Karpas-422 (cell line): Measurements from ENCODE around the gene SIGLEC8. TPM values are rescaled to one million over a fixed set of nuclear protein-coding genes. Genes with fewer than 3 reads are reported as not detected.
"Not testable (repeated sequence)": the region's sequence is repeated elsewhere in the genome, so short reads cannot be mapped to it uniquely, and the experiment has no call there.

Experiments used
- DNase-seq: peaks from one replicate; pipeline ENCODE4 v3.0.0-alpha.2; 2015
- H2AFZ ChIP-seq: fragments of 200-600 bp; sonication (generic); 2 replicates; pipeline ENCODE4 v1.6.1; 2014; ENCODE audit warnings: antibody characterized with exemption, low read length, mixed read lengths
- H3K27ac ChIP-seq: fragments of 200-600 bp; sonication (generic); 2 replicates; pipeline ENCODE4 v1.5.1; 2014; ENCODE audit warnings: mild to moderate bottlenecking, low read length, moderate library complexity
- H3K27me3 ChIP-seq: fragments of 200-600 bp; sonication (generic); 2 replicates; pipeline ENCODE4 v1.6.1; 2014; ENCODE audit warnings: low read length, mixed read lengths
- H3K36me3 ChIP-seq: fragments of 200-600 bp; sonication (generic); 2 replicates; pipeline ENCODE4 v1.6.1; 2014; ENCODE audit warnings: low read length, mixed read lengths; ENCODE audit not compliant: insufficient read depth
- H3K4me1 ChIP-seq: fragments of 200-600 bp; sonication (generic); 2 replicates; pipeline ENCODE4 v1.6.1; 2014; ENCODE audit warnings: mild to moderate bottlenecking, low read length, mixed read lengths
- H3K4me2 ChIP-seq: fragments of 200-600 bp; sonication (generic); 2 replicates; pipeline ENCODE4 v1.6.1; 2014; ENCODE audit warnings: low read length, low read depth, mild to moderate bottlenecking; ENCODE audit not compliant: poor library complexity, severe bottlenecking
- H3K4me3 ChIP-seq: fragments of 200-600 bp; sonication (generic); 2 replicates; pipeline ENCODE4 v1.5.1; 2014; ENCODE audit warnings: mild to moderate bottlenecking, antibody characterized with exemption, low read length, mixed read lengths
- H3K79me2 ChIP-seq: fragments of 200-600 bp; sonication (generic); 2 replicates; pipeline ENCODE4 v1.6.1; 2014; ENCODE audit warnings: mild to moderate bottlenecking, low read length, mixed read lengths
- H3K9ac ChIP-seq: fragments of 200-600 bp; sonication (generic); 2 replicates; pipeline ENCODE4 v1.6.0; 2014; ENCODE audit warnings: low read length
- H3K9me2 ChIP-seq: fragments of 200-600 bp; sonication (generic), shearing (Covaris generic); replicated peaks from 2 replicates; pipeline ENCODE4 v1.6.0; 2014; ENCODE audit warnings: mild to moderate bottlenecking, low read length, moderate library complexity; ENCODE audit not compliant: insufficient read depth
- H3K9me3 ChIP-seq: fragments of 300-700, 200-600 bp; sonication (generic); 2 replicates; pipeline ENCODE4 v1.6.1; 2014; ENCODE audit warnings: low read length, mixed read lengths
- H4K20me1 ChIP-seq: fragments of 200-600 bp; sonication (generic); 2 replicates; pipeline ENCODE4 v1.6.1; 2014; ENCODE audit warnings: mild to moderate bottlenecking, antibody characterized with exemption, low read length, low read depth; ENCODE audit not compliant: insufficient read depth
- total RNA-seq: library from RNA; depleted of rRNA; stranded (reverse); fragments of >200 nt; shearing (Covaris generic); gene quantifications from 2 replicates; pipeline ENCODE4 v1.2.3, GENCODE V29; 2014; ENCODE audit warnings: low replicate concordance

SIGLEC8 gene
- total RNA-seq, 1 experiment from 2014 or later, result not detected

DNA sequence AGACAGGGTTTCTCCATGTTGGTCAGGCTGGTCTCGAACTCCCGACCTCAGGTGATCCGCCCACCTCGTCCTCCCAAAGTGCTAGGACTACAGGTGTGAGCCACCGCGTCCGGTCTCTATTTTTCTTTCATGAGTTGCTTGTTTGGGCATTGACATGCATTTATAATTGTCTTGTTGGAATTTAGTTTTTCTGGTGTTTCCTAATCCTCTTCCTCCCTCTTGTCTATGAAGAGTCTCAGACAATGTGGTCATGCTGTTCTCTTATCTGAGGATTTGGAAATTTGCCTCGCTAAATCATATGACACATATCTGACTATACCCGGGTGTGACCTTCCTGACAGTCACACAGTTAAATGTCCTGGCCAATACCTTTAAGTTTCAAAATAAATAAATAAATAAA is 12.7 kb upstream of the SIGLEC8 start:
- Histone ChIP-seq H3K4me2 (no peak overlapping the region), H3K9me3 (no peaks in the 10 kb centered on the region)

DNA sequence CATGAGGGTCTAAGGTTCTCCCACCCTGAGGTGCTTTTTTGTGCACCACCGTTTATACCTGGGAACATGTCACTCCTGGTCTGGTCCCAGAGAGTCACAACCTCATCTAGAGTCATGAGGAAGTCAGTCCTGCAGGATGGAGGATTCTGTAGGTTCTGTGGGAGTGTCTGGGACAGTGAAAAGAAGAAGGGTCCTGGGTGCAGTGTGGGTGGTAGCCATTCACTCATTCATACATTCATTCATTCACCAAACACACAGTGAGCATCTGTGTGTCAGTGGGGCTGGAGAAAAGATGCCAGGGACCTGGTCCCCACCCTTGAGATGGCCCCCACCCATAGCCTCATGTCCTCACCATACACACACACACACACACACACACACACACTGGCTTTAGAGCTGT is 11.4 kb upstream of the SIGLEC8 start:
- Histone ChIP-seq H3K4me1 (no peaks in the 10 kb centered on the region), H3K9me3 (no peaks in the 10 kb centered on the region), H3K27ac (no peak overlapping the region), H3K27me3 (no peaks in the 10 kb centered on the region), H3K9me2 (no peaks in the 10 kb centered on the region), H2AFZ (no peak overlapping the region), H3K9ac (no peak overlapping the region), H4K20me1 (no peaks in the 10 kb centered on the region), H3K79me2 (no peaks in the 10 kb centered on the region), H3K36me3 (no peaks in the 10 kb centered on the region), H3K4me3 (no peak overlapping the region), H3K4me2 (no peak overlapping the region)
- no peak for DNase-seq

More for the DNA sequence above, 12.7 kb upstream of the SIGLEC8 start:
- no peaks in the 10 kb centered on the region for H3K36me3 ChIP-seq
- no peak overlapping the region for H2AFZ ChIP-seq
- H3K27ac ChIP-seq, result no peak overlapping the region
- no peaks in the 10 kb centered on the region for H3K9me2 ChIP-seq
- no peaks in the 10 kb centered on the region for H4K20me1 ChIP-seq
- H3K79me2 ChIP-seq, result no peaks in the 10 kb centered on the region
- H3K9ac ChIP-seq, result no peak overlapping the region
- no peaks in the 10 kb centered on the region for H3K4me1 ChIP-seq
- no peak overlapping the region for H3K4me3 ChIP-seq
- H3K27me3 ChIP-seq, result no peaks in the 10 kb centered on the region
- no peak for DNase-seq

DNA sequence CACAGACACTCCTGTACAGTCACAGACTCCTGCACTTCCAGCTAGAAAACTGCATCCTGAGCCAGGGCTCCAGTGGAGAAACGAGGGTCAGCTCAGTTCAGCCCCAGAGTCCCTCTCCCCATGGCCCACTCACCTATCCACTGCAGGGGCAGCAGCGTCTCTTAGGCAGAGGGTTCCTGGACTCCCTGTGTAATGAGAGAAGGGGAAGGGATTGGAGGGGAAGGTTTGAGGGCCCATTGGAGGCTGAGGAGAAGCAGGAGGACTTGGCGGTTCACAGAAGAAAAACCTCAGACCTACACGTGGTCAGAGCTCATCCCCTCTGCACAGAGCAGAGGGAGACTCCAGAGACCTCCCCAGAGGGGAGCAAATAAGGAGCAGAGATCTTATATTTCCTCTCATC is 10.9 kb upstream of the SIGLEC8 start:
- no peaks in the 10 kb centered on the region for H3K27me3 ChIP-seq
- H3K27ac ChIP-seq, result no peak overlapping the region
- H3K4me2 ChIP-seq, result no peak overlapping the region
- H3K36me3 ChIP-seq, result no peaks in the 10 kb centered on the region
- H2AFZ ChIP-seq, result no peak overlapping the region
- H3K9ac ChIP-seq, result no peak overlapping the region
- no peaks in the 10 kb centered on the region for H3K9me2 ChIP-seq
- H4K20me1 ChIP-seq, result no peaks in the 10 kb centered on the region
- H3K4me1 ChIP-seq, result no peaks in the 10 kb centered on the region
- no peaks in the 10 kb centered on the region for H3K79me2 ChIP-seq
- no peaks in the 10 kb centered on the region for H3K9me3 ChIP-seq
- no peak for DNase-seq
- no peak overlapping the region for H3K4me3 ChIP-seq

DNA sequence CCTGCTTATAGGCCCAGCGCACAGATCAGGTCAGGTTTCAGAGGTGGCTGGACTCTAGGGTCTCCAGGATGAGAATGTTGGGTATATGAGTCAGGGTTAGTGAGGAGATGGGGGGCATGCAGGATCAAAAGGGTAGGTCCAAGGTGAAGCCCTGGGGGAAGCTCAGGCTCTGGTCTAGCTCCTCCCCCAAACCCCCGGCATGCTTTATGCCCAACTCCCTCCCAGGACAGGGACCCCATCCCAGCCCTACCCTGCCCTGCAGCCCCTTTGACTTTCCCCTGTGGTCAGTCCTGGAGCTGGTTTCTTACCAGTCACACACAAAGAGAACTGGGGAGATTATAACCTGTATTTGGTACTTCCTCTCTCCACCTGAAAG is 10.3 kb upstream of the SIGLEC8 start:
- Histone ChIP-seq H3K27me3 (no peaks in the 10 kb centered on the region), H3K4me1 (no peaks in the 10 kb centered on the region), H3K27ac (no peak overlapping the region), H3K9ac (no peak overlapping the region), H2AFZ (no peak overlapping the region), H3K79me2 (no peaks in the 10 kb centered on the region), H3K4me2 (no peak overlapping the region), H3K36me3 (no peaks in the 10 kb centered on the region), H4K20me1 (no peaks in the 10 kb centered on the region), H3K4me3 (no peak overlapping the region), H3K9me3 (no peaks in the 10 kb centered on the region), H3K9me2 (no peaks in the 10 kb centered on the region)
- DNase-seq, result no peak

DNA sequence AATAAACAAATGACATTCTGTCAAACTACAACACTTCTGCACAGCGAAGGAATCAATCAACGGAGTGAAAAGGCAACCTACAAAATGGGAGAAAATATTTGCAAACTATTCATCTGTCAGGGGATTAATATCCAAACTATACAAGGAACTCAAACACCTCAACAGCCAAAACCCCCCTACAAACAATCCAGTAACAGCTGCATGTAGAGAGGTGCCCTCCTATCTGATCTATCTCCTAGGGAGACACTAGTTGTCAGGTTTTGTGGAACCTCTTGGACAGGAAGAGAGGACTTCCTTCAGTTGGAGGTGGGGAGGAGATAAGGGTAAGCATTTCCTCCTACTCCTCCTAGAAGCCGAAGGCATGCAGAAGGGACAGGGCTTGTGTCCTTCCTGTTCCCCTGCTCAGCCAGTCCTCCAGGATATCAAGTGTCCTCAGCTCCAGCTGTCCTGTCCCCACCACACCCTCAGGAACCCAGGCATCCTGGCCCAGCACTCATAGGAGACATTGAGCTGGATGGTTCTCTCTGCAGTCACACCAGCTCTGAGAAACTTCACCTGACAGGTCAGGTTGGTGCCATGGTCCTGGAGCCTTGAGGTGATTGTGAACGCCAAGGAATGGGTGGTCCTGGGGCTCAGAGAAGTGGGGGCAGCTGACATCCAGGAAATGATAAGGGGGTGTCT is 9.8 kb upstream of the SIGLEC8 start:
- Histone ChIP-seq H3K36me3 (no peaks in the 10 kb centered on the region), H3K4me3 (no peak overlapping the region), H3K27me3 (no peaks in the 10 kb centered on the region), H2AFZ (no peak overlapping the region), H3K4me2 (no peak overlapping the region), H3K27ac (no peak overlapping the region), H3K9me2 (no peaks in the 10 kb centered on the region), H3K79me2 (no peaks in the 10 kb centered on the region), H3K4me1 (no peaks in the 10 kb centered on the region), H3K9me3 (no peaks in the 10 kb centered on the region), H3K9ac (no peak overlapping the region), H4K20me1 (no peaks in the 10 kb centered on the region)
- DNase-seq, result no peak

DNA sequence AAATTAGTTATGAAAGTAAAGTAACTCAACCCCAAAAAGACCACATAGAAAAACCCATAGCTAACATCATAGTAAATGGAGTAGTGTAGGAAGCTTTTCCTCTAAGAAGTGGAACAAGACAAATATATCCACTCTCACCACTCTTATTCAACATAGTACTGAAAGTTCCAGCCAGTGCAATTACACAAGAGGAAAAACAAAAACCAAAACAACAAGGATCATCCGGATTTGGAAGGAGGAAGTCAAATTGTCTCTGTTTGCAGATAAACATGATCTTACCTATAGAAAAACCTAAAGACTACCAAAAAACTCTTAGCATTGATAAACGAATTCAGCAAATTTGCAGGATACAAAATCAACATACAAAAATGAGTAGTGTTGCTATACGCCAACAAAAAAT is 8.5 kb upstream of the SIGLEC8 start:
- Histone ChIP-seq H3K36me3 (no peaks in the 10 kb centered on the region), H3K9ac (no peak overlapping the region), H3K4me2 (no peak overlapping the region), H2AFZ (no peak overlapping the region), H3K79me2 (no peaks in the 10 kb centered on the region), H3K4me3 (no peak overlapping the region), H3K9me2 (no peaks in the 10 kb centered on the region), H4K20me1 (no peaks in the 10 kb centered on the region), H3K9me3 (no peaks in the 10 kb centered on the region), H3K27ac (no peak overlapping the region), H3K27me3 (no peaks in the 10 kb centered on the region), H3K4me1 (no peaks in the 10 kb centered on the region)
- DNase-seq, result no peak

DNA sequence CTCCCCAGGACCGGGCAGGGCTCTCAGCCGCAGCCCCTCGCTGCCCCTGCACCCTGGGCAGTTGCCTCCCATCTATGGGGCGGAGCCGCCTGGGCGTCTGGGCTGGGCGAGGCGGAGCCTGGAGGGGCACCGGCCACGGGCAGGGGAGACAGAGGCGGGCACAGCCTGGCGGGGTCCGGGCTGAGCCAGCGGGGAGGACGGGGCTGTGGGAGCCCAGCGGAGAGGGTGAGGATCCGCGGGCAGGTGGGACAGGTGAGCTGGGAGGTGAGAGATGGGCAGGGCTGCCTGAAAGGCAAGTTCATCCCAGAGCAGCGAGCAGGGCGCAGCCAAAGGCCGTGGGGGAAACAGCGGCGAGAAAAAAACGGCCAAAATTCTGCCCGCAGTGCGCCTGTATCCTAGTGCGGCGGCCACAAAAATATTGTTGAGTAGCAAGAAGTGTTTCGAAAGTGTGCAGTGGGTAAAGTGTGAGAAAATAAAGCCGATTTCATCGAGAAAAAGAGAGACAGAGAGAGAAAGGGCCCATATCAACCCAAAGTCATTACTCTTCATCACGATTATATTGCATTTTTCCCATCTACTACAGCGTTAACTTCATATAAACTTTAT is 5.8 kb upstream of the SIGLEC8 start:
- not testable (repeated sequence) for H4K20me1 ChIP-seq, H3K27ac ChIP-seq, H3K79me2 ChIP-seq, H3K4me3 ChIP-seq, H3K9me3 ChIP-seq, DNase-seq, H3K4me1 ChIP-seq, H3K4me2 ChIP-seq, H2AFZ ChIP-seq, H3K36me3 ChIP-seq, H3K9me2 ChIP-seq, H3K27me3 ChIP-seq, H3K9ac ChIP-seq

DNA sequence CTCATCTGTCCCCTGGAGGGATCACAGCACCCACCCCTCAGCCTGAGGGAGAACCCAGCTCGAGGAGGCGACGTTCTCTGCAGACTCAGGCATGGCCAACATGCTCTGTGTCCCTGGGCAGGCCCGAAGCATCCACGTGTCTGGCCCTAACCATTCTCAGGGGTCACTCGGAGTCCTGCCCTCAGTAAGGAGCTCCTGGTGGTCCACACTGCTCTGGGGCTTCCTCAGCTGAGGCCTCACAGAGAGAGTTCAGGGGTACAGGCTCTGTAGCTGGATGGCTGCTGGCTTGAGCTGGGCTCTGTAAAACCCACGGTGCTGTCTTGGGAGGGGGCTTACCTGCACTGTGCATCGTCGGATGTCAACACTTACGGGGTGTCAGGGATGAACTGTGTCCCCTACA is 4.4 kb upstream of the SIGLEC8 start:
- Histone ChIP-seq H3K9me3 (no peaks in the 10 kb centered on the region), H3K4me3 (no peak overlapping the region), H4K20me1 (no peaks in the 10 kb centered on the region), H3K27me3 (no peaks in the 10 kb centered on the region), H3K9ac (no peak overlapping the region), H2AFZ (no peak overlapping the region), H3K4me1 (no peaks in the 10 kb centered on the region), H3K79me2 (no peaks in the 10 kb centered on the region), H3K36me3 (no peaks in the 10 kb centered on the region), H3K4me2 (no peak overlapping the region), H3K9me2 (no peaks in the 10 kb centered on the region), H3K27ac (no peak overlapping the region)
- DNase-seq, result no peak
